ENCODE data around the gene EPHB2. TPM values are rescaled to one million over a fixed set of nuclear protein-coding genes. Genes with fewer than 3 reads are reported as not detected.

EPHB2 gene
- total RNA-seq, 1 experiment from 2014 or later, result 4.3 TPM

DNA sequence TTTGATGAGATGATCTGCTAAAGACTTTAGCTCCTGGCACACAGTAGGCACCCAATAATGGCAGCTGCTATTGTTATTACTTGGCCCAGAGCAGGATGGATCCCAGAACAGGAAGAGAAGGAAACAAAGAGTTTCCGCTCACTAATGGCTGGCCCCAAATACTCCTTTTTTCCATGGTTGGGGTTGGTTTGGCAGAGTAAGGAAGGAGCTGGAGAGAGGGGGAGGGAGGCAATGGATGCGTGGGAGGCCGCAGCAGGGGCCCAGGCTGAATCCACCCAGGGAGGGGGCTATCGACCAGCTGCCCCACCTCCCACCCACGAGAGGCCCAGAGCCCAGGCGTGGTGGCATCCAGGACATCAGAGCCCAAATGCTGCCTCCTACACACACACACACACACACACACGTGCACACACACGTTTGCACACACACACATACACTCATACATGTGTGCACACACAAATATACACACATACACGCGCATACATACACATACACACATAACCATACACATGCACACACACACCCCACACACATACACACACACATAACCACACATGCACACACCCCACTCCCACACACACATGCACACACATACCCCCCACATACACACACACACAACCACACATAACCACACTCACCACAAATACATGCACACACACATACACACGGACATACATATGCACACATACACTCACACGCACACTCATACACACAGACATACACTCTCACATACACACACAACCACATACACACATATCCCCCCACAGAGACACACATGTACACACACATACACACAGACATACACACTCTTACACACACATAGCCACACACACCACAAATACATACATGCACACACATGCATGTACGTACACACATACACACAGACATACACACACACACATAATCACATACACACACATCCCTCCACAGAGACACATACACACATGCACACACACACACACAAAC, 32.4 kb upstream of the EPHB2 start:
- Histone ChIP-seq H3K36me3 (no peaks in the 10 kb centered on the region), H3K9me3 (replicated peaks) (no peaks in the 10 kb centered on the region), H3K27ac (no peak overlapping the region), H3K4me1 (replicated peaks) (no peaks in the 10 kb centered on the region), H3K27me3 (replicated peaks) (0 out of 2 replicates have a peak, but pooled peaks cover 6% of the 10 kb centered on the region), H3K4me3 (no peak overlapping the region)
- DNase-seq (ENCODE audit: low read depth in 1 of 2, low spot score in 2 of 2), result no peak

DNA sequence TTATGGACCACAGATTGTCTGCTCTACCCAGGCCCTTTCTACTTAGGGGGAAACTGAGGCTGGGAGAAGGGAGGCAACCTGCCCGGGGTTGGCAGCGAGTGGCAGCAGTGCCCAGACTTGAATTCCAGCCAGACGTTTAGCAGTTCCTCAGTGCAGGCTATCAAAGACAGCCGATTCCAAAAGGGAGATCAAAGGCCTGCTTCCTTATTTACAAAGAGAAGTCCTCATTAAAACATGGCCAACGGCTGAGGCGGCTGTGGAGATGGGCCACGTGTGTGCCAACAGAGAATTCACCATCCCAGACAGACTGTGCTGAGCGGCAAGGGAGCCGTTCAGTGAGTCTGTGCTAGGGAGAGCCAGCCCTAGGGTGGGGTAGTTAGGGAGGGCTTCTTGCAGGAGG, 29.9 kb upstream of the EPHB2 start:
- Histone ChIP-seq H3K4me1 (replicated peaks) (no peaks in the 10 kb centered on the region), H3K36me3 (no peaks in the 10 kb centered on the region), H3K9me3 (replicated peaks) (no peaks in the 10 kb centered on the region), H3K27me3 (replicated peaks) (no peaks in the 10 kb centered on the region), H3K27ac (no peak overlapping the region), H3K4me3 (no peak overlapping the region)
- no peak for DNase-seq (ENCODE audit: low read depth in 1 of 2, low spot score in 2 of 2)

DNA sequence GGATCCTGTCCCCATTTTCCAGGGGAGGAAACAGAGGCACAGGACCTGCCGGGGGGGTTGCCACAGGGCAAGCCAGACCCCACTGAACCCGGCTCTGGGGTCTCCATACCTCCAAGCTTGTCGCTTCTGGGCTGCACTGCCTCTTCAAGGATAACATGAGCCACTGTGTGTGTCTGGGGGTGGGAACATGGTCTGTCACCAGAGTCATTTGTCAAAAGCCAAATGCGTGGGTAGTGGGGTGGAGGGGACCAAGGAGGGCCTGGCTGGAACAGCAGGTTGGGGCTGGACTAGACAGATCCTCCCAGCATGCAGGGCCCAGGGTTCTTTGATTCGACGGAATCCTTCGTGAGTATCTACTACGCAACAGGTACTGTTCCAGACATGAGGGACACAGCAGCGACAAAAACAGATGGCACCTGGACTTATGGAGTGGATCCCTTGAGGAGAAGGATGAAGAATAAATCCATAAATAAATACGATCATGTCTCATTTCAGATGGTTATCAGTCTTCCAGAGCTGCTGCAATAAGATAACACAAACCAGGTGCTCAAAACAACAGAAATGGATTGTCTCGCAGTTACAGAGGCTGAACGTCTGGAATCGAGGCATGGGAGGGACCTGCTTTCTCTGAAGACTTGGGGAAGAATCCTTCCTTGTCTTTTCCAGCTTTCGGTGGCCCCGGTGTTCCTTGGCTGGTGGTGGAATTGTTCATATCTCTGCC, 28.9 kb upstream of the EPHB2 start:
- DNase-seq (ENCODE audit: low read depth in 1 of 2, low spot score in 2 of 2), result no peak
- Histone ChIP-seq H3K4me3 (no peak overlapping the region), H3K4me1 (replicated peaks) (no peaks in the 10 kb centered on the region), H3K9me3 (replicated peaks) (no peaks in the 10 kb centered on the region), H3K36me3 (no peaks in the 10 kb centered on the region), H3K27ac (no peak overlapping the region), H3K27me3 (replicated peaks) (no peaks in the 10 kb centered on the region)

DNA sequence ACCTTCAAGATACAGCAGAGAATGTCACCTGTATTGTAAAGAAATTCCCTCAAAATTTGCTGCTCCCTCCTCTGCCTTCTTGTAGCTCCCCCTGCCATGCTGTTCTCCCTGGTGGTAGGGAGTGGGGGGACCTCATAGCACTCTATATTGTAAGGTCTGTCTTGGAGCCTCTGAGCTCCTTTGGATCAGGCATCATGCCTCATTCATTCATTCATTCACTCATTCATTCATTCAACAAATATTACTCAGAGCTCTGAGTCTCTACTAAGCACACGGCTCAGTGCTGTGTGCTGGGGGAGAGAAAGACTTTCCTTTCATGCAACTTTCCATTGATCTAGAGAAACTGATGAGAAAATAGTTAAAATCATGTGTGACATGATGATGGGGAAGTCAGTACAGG, 27.1 kb upstream of the EPHB2 start:
- H3K4me3 ChIP-seq, result no peak overlapping the region
- no peak for DNase-seq (ENCODE audit: low read depth in 1 of 2, low spot score in 2 of 2)
- no peak overlapping the region for H3K27ac ChIP-seq
- H3K36me3 ChIP-seq, result no peaks in the 10 kb centered on the region
- H3K9me3 ChIP-seq (replicated peaks), result no peaks in the 10 kb centered on the region
- no peaks in the 10 kb centered on the region for H3K27me3 ChIP-seq (replicated peaks)
- H3K4me1 ChIP-seq (replicated peaks), result no peaks in the 10 kb centered on the region

DNA sequence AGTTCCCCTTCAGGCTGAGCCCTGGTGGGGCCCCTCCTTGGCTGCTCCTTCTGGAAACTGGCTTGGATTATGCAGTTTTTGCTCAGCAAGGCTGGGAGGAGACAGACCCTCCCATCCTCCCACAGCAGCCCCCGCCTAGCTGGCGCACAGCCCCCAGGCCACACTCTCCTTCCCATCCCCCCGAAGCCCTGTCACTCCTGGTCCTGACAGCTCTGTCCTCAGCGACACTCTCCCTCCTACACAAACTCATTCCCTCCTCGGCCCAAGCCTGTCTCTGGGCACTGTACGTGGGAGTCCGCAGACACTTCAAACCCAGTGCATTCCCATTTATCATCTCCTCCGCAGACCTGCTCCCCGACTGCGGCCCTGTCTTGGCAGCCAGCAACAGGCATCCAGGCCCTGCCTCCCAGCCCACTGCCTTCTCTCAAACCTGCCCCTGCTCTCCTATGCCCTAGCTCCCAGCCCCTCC, 25.0 kb upstream of the EPHB2 start:
- peaks cover 5% of the 10 kb centered on the region for H3K4me1 ChIP-seq (replicated peaks)
- H3K36me3 ChIP-seq, result no peaks in the 10 kb centered on the region
- H3K27me3 ChIP-seq (replicated peaks), result no peaks in the 10 kb centered on the region
- H3K4me3 ChIP-seq, result no peak overlapping the region
- DNase-seq (ENCODE audit: low read depth in 1 of 2, low spot score in 2 of 2), result no peak
- H3K27ac ChIP-seq, result no peak overlapping the region
- H3K9me3 ChIP-seq (replicated peaks), result no peaks in the 10 kb centered on the region

DNA sequence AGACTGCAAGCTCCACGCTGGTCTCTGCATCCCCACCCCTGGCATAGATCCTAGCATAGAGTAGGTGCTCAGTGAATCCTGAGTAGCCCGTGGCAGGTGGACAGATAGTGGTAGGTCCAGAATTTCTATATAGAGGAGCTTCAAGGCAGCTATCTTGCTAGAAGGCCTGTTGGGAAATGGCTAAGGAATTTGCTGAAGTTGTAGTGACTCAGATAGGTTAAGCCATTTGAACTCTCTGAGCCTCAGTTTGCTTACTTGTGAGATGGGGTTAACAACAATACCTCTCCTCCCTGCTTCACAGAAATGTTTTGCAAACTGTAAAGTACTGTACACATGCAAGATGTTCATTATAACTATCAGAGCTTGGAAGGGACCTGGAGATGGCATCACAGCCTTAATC, 23.4 kb upstream of the EPHB2 start:
- no peak for DNase-seq (ENCODE audit: low read depth in 1 of 2, low spot score in 2 of 2)

DNA sequence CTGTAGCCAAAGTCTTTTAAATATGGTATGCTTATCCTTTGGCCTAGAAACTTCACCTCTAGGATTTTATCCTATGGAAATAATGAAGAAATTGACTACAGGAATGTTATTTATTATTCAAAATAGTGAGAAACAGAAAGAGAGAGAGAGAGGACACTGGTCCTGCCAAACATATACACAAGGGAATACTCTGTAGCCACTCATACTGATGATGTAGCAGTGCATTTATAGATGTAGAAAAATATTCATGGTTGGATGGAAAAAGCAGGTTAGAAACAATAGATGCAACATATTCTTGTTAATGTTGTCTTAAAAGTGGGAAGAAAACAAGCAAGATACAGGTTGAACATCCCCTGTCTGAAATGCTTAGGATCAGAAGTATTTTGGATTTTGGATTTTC, 22.2 kb upstream of the EPHB2 start:
- no peaks in the 10 kb centered on the region for H3K9me3 ChIP-seq (replicated peaks)
- H3K27me3 ChIP-seq (replicated peaks), result no peaks in the 10 kb centered on the region
- H3K4me3 ChIP-seq, result no peak overlapping the region
- no peaks in the 10 kb centered on the region for H3K36me3 ChIP-seq
- H3K4me1 ChIP-seq (replicated peaks), result peaks cover 6% of the 10 kb centered on the region
- no peak for DNase-seq (ENCODE audit: low read depth in 1 of 2, low spot score in 2 of 2)
- no peak overlapping the region for H3K27ac ChIP-seq

More for the DNA sequence above, 23.4 kb upstream of the EPHB2 start:
- Histone ChIP-seq H3K36me3 (no peaks in the 10 kb centered on the region), H3K27ac (no peak overlapping the region), H3K27me3 (replicated peaks) (no peaks in the 10 kb centered on the region), H3K4me1 (replicated peaks) (peaks cover 5% of the 10 kb centered on the region), H3K9me3 (replicated peaks) (no peaks in the 10 kb centered on the region), H3K4me3 (no peak overlapping the region)

DNA sequence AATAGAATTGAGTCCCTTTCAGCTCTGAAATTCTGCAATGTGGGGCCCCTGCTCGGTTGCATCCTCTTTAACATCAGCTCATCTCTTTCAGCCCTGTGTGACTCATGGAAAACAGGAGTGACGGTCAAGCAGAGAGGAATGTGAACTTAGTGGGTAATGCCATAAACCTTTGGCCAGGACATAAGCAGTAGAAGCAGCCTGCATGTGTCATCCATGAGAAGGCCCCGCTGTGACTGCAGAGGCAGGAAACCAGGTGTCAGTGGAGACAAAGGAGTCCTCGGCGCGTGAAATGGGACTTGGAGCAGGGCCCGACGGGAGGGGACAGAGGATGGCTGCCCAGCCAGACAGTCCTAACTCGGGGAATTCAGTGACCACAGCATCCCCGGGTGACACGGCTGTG, 21.1 kb upstream of the EPHB2 start:
- peak overlapping the region; percentile 15; the same call in 1 of the 2 replicates for H3K27ac ChIP-seq

DNA sequence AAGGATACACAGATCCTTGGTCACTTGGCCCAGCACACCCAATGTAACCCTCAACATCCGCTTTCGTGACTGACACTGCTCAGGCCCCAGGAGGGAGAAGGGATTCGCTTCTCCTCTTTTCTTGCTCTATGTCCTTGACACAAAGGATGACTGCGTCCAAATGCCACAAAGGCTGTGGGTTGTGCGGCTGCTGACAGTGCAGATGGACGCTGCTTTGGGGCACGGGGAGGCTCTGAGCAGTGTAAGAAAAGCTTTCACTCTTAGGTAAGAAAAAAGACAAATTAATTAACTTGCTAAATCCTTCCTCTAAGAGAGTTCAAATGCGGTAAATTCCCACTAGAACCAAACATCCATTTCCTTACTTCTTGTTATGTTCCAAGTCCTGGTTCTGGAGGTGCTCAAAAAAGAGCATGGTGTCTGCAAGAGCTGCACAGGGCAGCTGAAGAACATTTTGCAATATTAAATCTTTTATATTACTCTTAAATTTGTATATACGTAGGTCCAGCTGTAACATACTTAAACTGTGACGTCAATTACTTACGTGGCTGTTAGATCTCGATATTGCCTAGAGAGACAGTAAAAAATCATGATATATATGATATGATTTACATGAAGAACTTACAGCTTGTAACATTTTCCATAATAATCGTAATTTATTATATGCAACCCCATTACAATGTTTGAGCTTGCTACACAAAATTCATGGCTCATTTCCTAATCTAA, 19.4 kb upstream of the EPHB2 start:
- H3K27me3 ChIP-seq (replicated peaks), result no peaks in the 10 kb centered on the region
- H3K27ac ChIP-seq, result no peak overlapping the region
- H3K9me3 ChIP-seq (replicated peaks), result no peaks in the 10 kb centered on the region
- no peak for DNase-seq (ENCODE audit: low read depth in 1 of 2, low spot score in 2 of 2)
- H3K36me3 ChIP-seq, result no peaks in the 10 kb centered on the region
- no peak overlapping the region for H3K4me3 ChIP-seq
- peaks cover 8% of the 10 kb centered on the region for H3K4me1 ChIP-seq (replicated peaks)

More for the DNA sequence above, 21.1 kb upstream of the EPHB2 start:
- peak; percentile 68 to 85 for DNase-seq (ENCODE audit: low read depth in 1 of 2, low spot score in 2 of 2)
- no peaks in the 10 kb centered on the region for H3K9me3 ChIP-seq (replicated peaks)
- no peaks in the 10 kb centered on the region for H3K27me3 ChIP-seq (replicated peaks)
- H3K36me3 ChIP-seq, result no peaks in the 10 kb centered on the region
- H3K4me1 ChIP-seq (replicated peaks), result peaks cover 8% of the 10 kb centered on the region
- H3K4me3 ChIP-seq, result no peak overlapping the region

DNA sequence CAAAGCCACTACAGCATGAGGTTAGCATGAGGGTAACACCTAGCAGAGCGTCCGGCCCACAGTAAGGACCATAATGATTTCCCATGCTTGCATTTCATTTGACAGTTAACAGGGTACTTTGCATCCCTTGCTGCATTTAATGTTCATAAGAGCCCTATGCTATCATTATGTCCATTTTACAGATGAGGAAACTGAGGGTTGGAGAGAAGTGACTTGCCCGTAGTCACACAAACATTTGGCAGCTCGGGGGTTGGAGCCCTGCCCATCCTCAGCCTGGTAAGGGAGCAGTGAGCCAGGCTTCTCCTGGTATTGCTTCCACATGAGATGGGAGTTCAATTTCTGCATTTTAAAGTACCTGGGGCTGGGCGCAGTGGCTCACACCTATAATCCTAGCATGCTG, 16.5 kb upstream of the EPHB2 start:
- Histone ChIP-seq H3K27ac (no peak overlapping the region), H3K36me3 (no peaks in the 10 kb centered on the region), H3K4me3 (no peak overlapping the region), H3K9me3 (replicated peaks) (no peaks in the 10 kb centered on the region), H3K4me1 (replicated peaks) (peaks cover 8% of the 10 kb centered on the region), H3K27me3 (replicated peaks) (no peaks in the 10 kb centered on the region)
- DNase-seq (ENCODE audit: low read depth in 1 of 2, low spot score in 2 of 2), result no peak

DNA sequence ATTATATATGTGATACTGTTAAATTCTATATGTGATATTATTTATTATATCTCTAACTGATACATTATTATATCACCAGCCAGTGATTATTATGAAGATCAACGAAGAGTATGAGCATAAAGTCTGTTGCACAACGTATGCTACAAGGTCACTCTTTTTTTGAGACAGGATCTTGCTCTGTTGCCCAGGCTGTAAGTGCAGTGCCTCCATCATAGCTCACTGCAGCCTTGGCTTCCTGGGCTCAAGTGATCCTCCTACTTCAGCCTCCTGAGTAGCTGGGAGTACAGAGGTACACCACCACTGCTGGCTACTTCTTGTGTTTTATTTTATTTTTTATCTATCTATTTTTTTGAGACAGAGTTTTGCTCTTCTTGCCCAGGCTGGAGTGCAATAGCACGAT, 14.0 kb upstream of the EPHB2 start:
- H3K9me3 ChIP-seq (replicated peaks), result no peaks in the 10 kb centered on the region
- peaks cover 3% of the 10 kb centered on the region; the same call in 1 of the 2 replicates for H3K4me1 ChIP-seq (replicated peaks)
- no peaks in the 10 kb centered on the region for H3K36me3 ChIP-seq
- no peak overlapping the region for H3K27ac ChIP-seq
- H3K4me3 ChIP-seq, result no peak overlapping the region
- no peak for DNase-seq (ENCODE audit: low read depth in 1 of 2, low spot score in 2 of 2)
- H3K27me3 ChIP-seq (replicated peaks), result no peaks in the 10 kb centered on the region

DNA sequence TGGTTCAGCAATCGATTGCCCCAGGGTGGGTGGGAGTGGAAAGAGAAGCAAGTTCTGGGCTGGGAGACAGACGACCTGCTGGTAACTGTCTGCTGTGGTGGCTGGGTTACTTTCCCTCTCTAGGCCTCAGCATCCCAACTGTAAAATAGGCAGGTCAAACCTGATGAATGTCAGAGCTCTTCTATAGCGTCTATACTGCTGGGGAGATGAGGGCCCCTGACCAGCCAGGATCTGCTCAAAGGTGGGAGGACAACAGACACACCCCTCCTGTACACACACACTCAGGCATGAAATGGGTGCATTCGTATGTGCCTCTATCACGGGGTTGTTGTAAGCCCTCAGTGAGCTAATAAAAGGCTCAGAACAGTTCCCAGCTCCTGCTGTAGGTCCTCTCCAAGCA, 12.7 kb upstream of the EPHB2 start:
- Histone ChIP-seq H3K9me3 (replicated peaks) (no peaks in the 10 kb centered on the region), H3K36me3 (no peaks in the 10 kb centered on the region), H3K4me1 (replicated peaks) (peaks cover 3% of the 10 kb centered on the region; the same call in 1 of the 2 replicates), H3K4me3 (no peak overlapping the region), H3K27me3 (replicated peaks) (no peaks in the 10 kb centered on the region), H3K27ac (no peak overlapping the region)
- no peak for DNase-seq (ENCODE audit: low read depth in 1 of 2, low spot score in 2 of 2)

DNA sequence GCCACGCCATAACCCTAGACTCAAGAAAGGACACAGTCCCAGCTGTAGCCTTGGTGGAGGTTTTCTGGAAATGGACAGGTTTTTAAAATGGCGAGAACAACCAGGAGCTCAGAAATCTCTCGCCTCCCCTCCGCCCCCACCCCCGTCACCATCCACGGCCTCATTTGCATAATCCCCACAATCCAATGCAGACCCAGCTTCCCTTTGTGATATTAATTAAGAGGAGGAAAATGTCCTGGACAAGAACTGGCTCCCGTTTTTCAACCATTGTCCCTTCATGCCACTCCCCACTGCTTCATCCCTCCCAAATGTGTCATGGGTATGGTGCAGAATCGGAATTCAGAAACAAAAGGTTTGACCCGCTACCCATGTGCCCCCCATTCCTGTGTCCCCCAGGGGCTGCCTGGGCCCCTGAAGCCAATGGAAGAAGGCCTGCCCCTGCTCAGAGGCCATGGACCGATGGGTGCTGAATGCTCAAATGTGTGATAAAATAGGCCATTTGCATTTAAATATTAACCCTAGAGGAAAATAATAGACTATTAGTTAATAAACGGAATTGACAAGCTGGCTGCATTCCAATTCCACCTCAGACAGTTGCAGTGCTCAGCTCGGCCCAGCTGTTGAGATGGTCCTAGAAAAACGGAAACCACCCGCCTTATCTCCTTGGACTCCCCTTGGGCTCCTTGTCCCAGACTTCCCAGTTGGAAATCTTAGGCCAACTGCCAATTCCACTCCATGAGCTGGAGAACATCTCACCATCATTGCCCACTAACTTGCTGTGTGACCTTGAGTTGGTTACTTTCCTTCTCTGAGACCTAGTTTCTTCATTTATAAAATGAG, 10.7 kb upstream of the EPHB2 start:
- Histone ChIP-seq H3K4me1 (replicated peaks) (no peaks in the 10 kb centered on the region), H3K27me3 (replicated peaks) (no peaks in the 10 kb centered on the region), H3K36me3 (no peaks in the 10 kb centered on the region), H3K4me3 (no peak overlapping the region), H3K9me3 (replicated peaks) (no peaks in the 10 kb centered on the region), H3K27ac (no peak overlapping the region)
- no peak for DNase-seq (ENCODE audit: low read depth in 1 of 2, low spot score in 2 of 2)
